GM19239 (cell line): Measurements from ENCODE around the gene ENPP1.

Experiments
- DNase-seq: peaks from one replicate; pipeline ENCODE4 v3.0.0; 2011; ENCODE audit warnings: low spot score; ENCODE audit not compliant: insufficient read length
- FAIRE-seq: peaks from 2 replicates; lab custom pipeline; 2011; peaks lifted over from hg19 to GRCh38; lab: Jason Lieb, UNC

Gene ENPP1

GRCh38 chr6:131823276-131823902 is 15.6 kb downstream of the ENPP1 start:
- no peak for DNase-seq
- no peak for FAIRE-seq

- no peak for FAIRE-seq
- no peak for DNase-seq
Measured at GRCh38 chr6:131825946-131826345, 18.1 kb downstream of the ENPP1 start.

- FAIRE-seq, result no peak
- no peak for DNase-seq
Measured at GRCh38 chr6:131828080-131828479, 20.3 kb downstream of the ENPP1 start.

GRCh38 chr6:131828951-131829350 is 21.1 kb downstream of the ENPP1 start:
- FAIRE-seq (no peak), DNase-seq (no peak)

- DNase-seq (no peak), FAIRE-seq (no peak)
Measured at GRCh38 chr6:131831392-131831791, 23.6 kb downstream of the ENPP1 start.

GRCh38 chr6:131831886-131832285 is 24.1 kb downstream of the ENPP1 start:
- FAIRE-seq (no peak), DNase-seq (no peak)

GRCh38 chr6:131832363-131832762 is 24.5 kb downstream of the ENPP1 start:
- no peak for FAIRE-seq
- no peak for DNase-seq

GRCh38 chr6:131838051-131838450 is 30.2 kb downstream of the ENPP1 start:
- DNase-seq (no peak), FAIRE-seq (no peak)

- FAIRE-seq, result no peak
- DNase-seq, result no peak
Measured at GRCh38 chr6:131839388-131839787, 31.6 kb downstream of the ENPP1 start.

- DNase-seq (no peak), FAIRE-seq (no peak)
Measured at GRCh38 chr6:131840441-131840840, 32.6 kb downstream of the ENPP1 start.

GRCh38 chr6:131840936-131841583 is 33.2 kb downstream of the ENPP1 start:
- no peak for FAIRE-seq
- no peak for DNase-seq

GRCh38 chr6:131843768-131844167 is 35.9 kb downstream of the ENPP1 start:
- DNase-seq, result no peak
- no peak for FAIRE-seq

- FAIRE-seq (no peak), DNase-seq (no peak)
Measured at GRCh38 chr6:131844243-131844841, 36.5 kb downstream of the ENPP1 start.

GRCh38 chr6:131846023-131846663 is 38.3 kb downstream of the ENPP1 start:
- FAIRE-seq (no peak), DNase-seq (no peak)

GRCh38 chr6:131846905-131847304 is 39.1 kb downstream of the ENPP1 start:
- no peak for DNase-seq

GRCh38 chr6:131849799-131850198 is 42.0 kb downstream of the ENPP1 start:
- no peak for FAIRE-seq
- DNase-seq, result no peak

More at GRCh38 chr6:131846905-131847304, 39.1 kb downstream of the ENPP1 start:
- no peak for FAIRE-seq

- DNase-seq (no peak), FAIRE-seq (no peak)
Measured at GRCh38 chr6:131851049-131851769, 43.4 kb downstream of the ENPP1 start.

- DNase-seq (no peak), FAIRE-seq (no peak)
Measured at GRCh38 chr6:131852200-131852599, 44.4 kb downstream of the ENPP1 start.

GRCh38 chr6:131854803-131855202 is 47.0 kb downstream of the ENPP1 start:
- no peak for DNase-seq
- FAIRE-seq, result no peak

- DNase-seq, result no peak
- no peak for FAIRE-seq
Measured at GRCh38 chr6:131858765-131859415, 51.1 kb downstream of the ENPP1 start.
